Mammary epithelial cell (primary cell): ENCODE data around the gene CAP2.

Experiments
- EZH2 ChIP-seq: IDR thresholded peaks from 2 replicates; pipeline ENCODE4 v1.6.1; 2012; ENCODE audit warnings: low read length, inconsistent platforms, borderline replicate concordance
- TF ChIP-seq, protein P1 (sequence below), 2 donors: IDR thresholded peaks in 1 of 2; conservative IDR thresholded peaks in 1 of 2; 2 replicates each; pipeline ENCODE4 v1.5.1; 2011 to 2012; ENCODE audit warnings: inconsistent platforms in 2 of 2, low read length in 2 of 2, mild to moderate bottlenecking in 2 of 2, control low read depth in 1 of 2, low read depth in 1 of 2; ENCODE audit not compliant: insufficient read depth in 1 of 2; ENCODE audit errors: extremely low read depth in 1 of 2

DNA sequence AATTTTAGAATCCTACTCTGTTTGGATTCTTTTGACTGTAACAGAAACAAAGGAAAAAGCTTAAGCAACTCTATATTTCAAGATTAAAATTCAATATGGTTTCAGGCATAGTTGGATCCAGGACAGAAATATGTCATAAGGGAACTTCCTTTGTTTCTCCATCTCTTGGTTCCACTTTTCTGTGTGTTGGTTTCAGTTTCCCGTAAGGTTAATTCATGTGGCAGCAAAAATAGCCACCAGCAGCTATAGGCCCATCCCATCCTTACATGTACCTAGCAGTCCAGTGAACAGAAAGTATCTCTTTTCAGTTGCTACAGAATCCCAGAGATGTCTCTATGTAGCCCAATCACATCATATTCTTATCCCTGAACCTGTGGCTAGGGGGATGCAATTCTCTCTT is 197.9 kb downstream of the CAP2 start:
- TF ChIP-seq, protein P1, sequence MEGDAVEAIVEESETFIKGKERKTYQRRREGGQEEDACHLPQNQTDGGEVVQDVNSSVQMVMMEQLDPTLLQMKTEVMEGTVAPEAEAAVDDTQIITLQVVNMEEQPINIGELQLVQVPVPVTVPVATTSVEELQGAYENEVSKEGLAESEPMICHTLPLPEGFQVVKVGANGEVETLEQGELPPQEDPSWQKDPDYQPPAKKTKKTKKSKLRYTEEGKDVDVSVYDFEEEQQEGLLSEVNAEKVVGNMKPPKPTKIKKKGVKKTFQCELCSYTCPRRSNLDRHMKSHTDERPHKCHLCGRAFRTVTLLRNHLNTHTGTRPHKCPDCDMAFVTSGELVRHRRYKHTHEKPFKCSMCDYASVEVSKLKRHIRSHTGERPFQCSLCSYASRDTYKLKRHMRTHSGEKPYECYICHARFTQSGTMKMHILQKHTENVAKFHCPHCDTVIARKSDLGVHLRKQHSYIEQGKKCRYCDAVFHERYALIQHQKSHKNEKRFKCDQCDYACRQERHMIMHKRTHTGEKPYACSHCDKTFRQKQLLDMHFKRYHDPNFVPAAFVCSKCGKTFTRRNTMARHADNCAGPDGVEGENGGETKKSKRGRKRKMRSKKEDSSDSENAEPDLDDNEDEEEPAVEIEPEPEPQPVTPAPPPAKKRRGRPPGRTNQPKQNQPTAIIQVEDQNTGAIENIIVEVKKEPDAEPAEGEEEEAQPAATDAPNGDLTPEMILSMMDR (conservative IDR thresholded peaks at IDR 0.05 in 1 of 2, IDR thresholded peaks at IDR 0.05 in 1 of 2; ENCODE audit: extremely low read depth in 1 of 2, insufficient read depth in 1 of 2, low read depth in 1 of 2, low read length in 2 of 2), result no peak
- TF ChIP-seq EZH2, result no peak
